ENCODE data around the gene CLN6. TPM values are rescaled to one million over a fixed set of nuclear protein-coding genes. Genes with fewer than 3 reads are reported as not detected.

Gene CLN6
- total RNA-seq, 1 experiment from 2014 or later: 85.7 TPM

DNA sequence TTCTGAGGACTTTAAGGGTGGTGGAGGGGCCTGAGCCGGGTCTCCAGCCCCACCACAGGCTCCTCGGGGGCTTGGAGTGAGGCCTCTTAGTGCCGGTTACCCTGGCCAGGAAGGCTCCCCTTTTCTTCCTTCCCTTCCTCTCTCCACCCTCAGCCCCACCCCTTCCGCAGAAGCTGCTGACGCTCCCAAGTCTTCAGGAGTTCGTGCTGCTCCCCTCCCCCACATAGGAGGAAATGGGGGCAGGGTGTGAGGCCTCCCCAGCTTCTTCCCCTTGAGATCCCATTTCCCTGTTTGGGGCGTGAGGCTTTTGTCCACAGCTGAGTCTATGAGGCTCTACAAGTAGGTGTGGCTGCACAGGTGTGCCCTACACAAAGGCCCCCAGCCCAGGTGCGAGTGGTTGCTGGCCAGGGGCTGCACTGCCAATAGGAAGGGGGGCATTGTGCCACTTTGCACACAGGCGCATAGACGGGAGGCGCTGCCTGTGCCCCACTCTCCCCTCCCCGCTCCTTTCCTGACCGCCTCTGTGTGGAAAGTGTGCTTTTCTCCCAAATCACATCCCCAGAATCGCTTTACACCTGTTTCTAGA is 23.5 kb downstream of the CLN6 start:
- peaks cover 14% of the 10 kb centered on the region for H3K4me1 Mint-ChIP-seq (ENCODE audit: low read depth, unreplicated experiment)
- BruUV-seq (replicated peaks): no TSS peak
- H3K36me3 Mint-ChIP-seq (ENCODE audit: insufficient read depth, unreplicated experiment): peaks cover 17% of the 10 kb centered on the region
- CTCF ChIA-PET: interaction anchor here (0.9 to 1.7 kb wide), 2 partner anchors 11 to 47 kb away, joined by 3 to 4 read pairs; no protein-coding TSS in a partner anchor
- H3K4me3 Mint-ChIP-seq (ENCODE audit: low read depth, unreplicated experiment): peak overlapping the region; percentile 56
- intact Hi-C loops (cut with micrococcal nuclease; ENCODE audit: unreplicated experiment): no loop called here
- TF ChIP-seq, protein P1, sequence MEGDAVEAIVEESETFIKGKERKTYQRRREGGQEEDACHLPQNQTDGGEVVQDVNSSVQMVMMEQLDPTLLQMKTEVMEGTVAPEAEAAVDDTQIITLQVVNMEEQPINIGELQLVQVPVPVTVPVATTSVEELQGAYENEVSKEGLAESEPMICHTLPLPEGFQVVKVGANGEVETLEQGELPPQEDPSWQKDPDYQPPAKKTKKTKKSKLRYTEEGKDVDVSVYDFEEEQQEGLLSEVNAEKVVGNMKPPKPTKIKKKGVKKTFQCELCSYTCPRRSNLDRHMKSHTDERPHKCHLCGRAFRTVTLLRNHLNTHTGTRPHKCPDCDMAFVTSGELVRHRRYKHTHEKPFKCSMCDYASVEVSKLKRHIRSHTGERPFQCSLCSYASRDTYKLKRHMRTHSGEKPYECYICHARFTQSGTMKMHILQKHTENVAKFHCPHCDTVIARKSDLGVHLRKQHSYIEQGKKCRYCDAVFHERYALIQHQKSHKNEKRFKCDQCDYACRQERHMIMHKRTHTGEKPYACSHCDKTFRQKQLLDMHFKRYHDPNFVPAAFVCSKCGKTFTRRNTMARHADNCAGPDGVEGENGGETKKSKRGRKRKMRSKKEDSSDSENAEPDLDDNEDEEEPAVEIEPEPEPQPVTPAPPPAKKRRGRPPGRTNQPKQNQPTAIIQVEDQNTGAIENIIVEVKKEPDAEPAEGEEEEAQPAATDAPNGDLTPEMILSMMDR (IDR thresholded peaks at IDR 0.05; ENCODE audit: unreplicated experiment): no peak
- no peaks in the 10 kb centered on the region for H3K27me3 Mint-ChIP-seq (ENCODE audit: unreplicated experiment)
- no peaks in the 10 kb centered on the region for H3K9me3 Mint-ChIP-seq (ENCODE audit: low read depth, unreplicated experiment)
- peak; percentile 52 for DNase-seq
- peak overlapping the region; percentile 66 for H3K27ac Mint-ChIP-seq (ENCODE audit: unreplicated experiment)

GRCh38 chr15:68205558-68205944 is 24.0 kb downstream of the CLN6 start:
- TF ChIP-seq, protein P1 (IDR thresholded peaks at IDR 0.05; ENCODE audit: unreplicated experiment): no peak
- CTCF ChIA-PET: interaction anchor here (0.8 to 1.7 kb wide), 3 partner anchors 11 to 47 kb away, joined by 3 to 4 read pairs (median 4); no protein-coding TSS in a partner anchor
- intact Hi-C loops (cut with micrococcal nuclease; ENCODE audit: unreplicated experiment): no loop called here
- peaks cover 14% of the 10 kb centered on the region for H3K4me1 Mint-ChIP-seq (ENCODE audit: low read depth, unreplicated experiment)
- no peaks in the 10 kb centered on the region for H3K9me3 Mint-ChIP-seq (ENCODE audit: low read depth, unreplicated experiment)
- peak overlapping the region; percentile 66 for H3K27ac Mint-ChIP-seq (ENCODE audit: unreplicated experiment)
- no TSS peak for BruUV-seq (replicated peaks)
- H3K4me3 Mint-ChIP-seq (ENCODE audit: low read depth, unreplicated experiment): peak overlapping the region; percentile 56
- H3K36me3 Mint-ChIP-seq (ENCODE audit: insufficient read depth, unreplicated experiment): peaks cover 17% of the 10 kb centered on the region
- no peaks in the 10 kb centered on the region for H3K27me3 Mint-ChIP-seq (ENCODE audit: unreplicated experiment)
- DNase-seq: no peak

- H3K4me1 Mint-ChIP-seq (ENCODE audit: low read depth, unreplicated experiment): peaks cover 14% of the 10 kb centered on the region
- peak within 1 kb of the TSS; percentile 56 for H3K4me3 Mint-ChIP-seq (ENCODE audit: low read depth, unreplicated experiment)
- BruUV-seq (replicated peaks): TSS peak; percentile 19
- no peaks in the 10 kb centered on the region for H3K27me3 Mint-ChIP-seq (ENCODE audit: unreplicated experiment)
- CTCF ChIA-PET: interaction anchor here (0.8 to 1.7 kb wide), 3 partner anchors 12 to 48 kb away, joined by 3 to 4 read pairs (median 4); no protein-coding TSS in a partner anchor
- H3K9me3 Mint-ChIP-seq (ENCODE audit: low read depth, unreplicated experiment): no peaks in the 10 kb centered on the region
- TF ChIP-seq, protein P1 (IDR thresholded peaks at IDR 0.05; ENCODE audit: unreplicated experiment): no peak
- intact Hi-C loops (cut with micrococcal nuclease; ENCODE audit: unreplicated experiment): no loop called here
- H3K36me3 Mint-ChIP-seq (ENCODE audit: insufficient read depth, unreplicated experiment): peaks cover 17% of the 10 kb centered on the region
- H3K27ac Mint-ChIP-seq (ENCODE audit: unreplicated experiment): peak within 1 kb of the TSS; percentile 66
- peak; percentile 82 for DNase-seq
Observed at GRCh38 chr15:68204776-68205557, 24.6 kb downstream of the CLN6 start, which contains the start of gene CALML4. Gene CALML4 (minus strand): TSS chr15:68205332. CDS start chr15:68205247, 85 bp downstream.

DNA sequence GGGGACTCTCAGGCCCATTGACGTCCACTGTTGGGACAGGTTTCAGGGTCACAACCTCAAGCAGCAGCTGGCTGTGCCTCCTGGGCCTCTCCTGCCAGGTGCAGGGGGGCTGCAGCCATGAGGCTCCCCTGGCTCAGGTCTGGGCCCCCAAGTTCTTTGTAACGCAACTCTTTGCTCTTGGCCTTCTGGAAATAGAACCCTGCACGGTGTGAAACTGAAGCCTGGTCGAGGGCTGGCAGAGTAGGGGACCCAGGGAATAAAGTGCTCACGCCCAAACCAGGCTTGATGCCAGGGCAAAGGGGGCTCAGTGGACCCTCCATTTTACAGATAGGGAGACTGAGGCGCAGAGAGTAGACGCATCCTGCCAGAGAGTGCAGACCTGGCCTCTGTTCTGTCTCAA is 25.2 kb downstream of the CLN6 start:
- Mint-ChIP-seq H3K36me3 (ENCODE audit: insufficient read depth, unreplicated experiment) (peaks cover 22% of the 10 kb centered on the region), H3K9me3 (ENCODE audit: low read depth, unreplicated experiment) (no peaks in the 10 kb centered on the region), H3K27ac (ENCODE audit: unreplicated experiment) (peak overlapping the region; percentile 66), H3K27me3 (ENCODE audit: unreplicated experiment) (no peaks in the 10 kb centered on the region), H3K4me1 (ENCODE audit: low read depth, unreplicated experiment) (peaks cover 14% of the 10 kb centered on the region), H3K4me3 (ENCODE audit: low read depth, unreplicated experiment) (peak overlapping the region; percentile 56)
- CTCF ChIA-PET: no interaction called here
- TF ChIP-seq, protein P1 (IDR thresholded peaks at IDR 0.05; ENCODE audit: unreplicated experiment): no peak
- no TSS peak for BruUV-seq (replicated peaks)
- DNase-seq: no peak
- intact Hi-C loops (cut with micrococcal nuclease; ENCODE audit: unreplicated experiment): no loop called here
